Measurements from ENCODE around the gene LAGE3.

Gene LAGE3

DNA sequence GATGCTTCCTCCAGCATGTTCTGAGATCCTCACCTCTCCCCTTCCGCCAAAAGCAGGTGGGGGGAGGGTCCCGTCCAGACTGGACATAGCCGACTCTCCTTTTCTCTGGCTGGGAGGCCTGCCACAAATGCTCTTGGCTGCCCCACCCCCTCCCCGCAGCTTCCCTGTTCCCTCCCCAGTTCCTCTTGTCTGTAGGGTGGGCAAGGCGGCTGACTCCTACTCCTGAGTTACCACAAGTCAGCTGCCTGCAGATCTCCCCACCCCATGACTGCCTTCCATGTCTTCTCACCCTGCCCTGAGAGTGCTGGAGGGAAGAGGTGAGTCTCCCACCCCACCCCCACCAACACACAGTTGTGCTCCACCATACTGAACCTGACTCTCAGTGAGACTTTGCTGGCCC lies 47.7 kb downstream of the LAGE3 start:
- DNase-seq: no peak

DNA sequence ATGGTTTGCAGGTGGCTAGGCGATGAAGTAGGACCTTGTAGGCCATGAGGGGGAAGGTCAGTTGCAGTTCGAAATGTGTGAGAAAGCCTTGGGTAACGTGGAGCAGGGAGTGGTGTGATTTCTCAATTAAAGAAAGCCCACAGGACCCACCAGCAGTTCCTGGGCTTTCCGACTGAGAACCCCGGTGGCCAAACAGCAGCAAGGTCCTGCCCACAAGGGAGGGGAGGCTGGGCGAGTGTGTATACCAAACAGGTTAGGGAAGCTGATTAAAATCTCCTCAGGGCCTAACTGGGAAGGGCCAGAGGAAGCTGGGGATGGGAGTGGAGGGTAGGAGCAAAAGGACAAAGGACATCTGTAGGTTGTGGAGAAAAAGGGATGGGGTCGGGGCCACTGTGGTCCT lies 48.2 kb downstream of the LAGE3 start:
- no peak for DNase-seq

DNA sequence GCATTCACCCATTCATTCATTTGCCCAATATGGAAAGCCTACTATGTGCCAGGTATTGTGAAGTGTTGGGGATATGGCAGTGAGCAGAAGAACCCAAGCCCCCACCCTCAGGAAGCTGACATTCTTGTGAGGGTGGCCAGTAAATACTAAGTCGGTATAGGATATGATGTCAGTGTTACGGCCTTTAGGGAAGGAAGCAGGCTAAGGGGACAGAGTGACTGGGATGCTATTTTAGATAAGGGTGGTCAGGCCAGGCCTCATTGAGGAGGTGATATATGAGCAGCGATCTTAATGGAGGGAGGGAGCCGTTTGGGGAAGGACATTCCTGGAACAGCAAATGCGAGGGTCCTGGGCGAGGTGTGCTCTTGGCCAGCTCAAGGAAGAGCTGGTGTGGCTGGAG lies 48.6 kb downstream of the LAGE3 start:
- no peak for DNase-seq

DNA sequence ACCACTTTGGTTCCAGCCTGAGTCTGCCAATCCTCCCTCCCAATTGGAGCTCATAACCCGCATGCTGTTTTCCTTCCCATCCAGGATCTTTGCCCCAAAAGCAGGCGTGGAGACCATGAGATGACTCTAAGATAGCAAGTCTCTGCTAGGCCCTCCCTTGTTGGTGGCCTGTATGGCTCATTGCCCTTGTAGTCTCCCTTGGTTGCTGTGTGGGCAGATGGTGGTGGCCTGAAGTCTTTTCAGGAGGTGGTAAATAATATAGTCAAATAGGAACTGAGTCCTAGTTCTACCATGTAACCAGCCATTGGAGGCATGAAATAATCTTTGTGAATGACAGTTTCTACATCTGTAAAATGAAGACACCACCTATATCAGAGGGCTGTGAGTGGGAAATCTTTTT lies 49.4 kb downstream of the LAGE3 start:
- DNase-seq: no peak

GRCh38 chrX:154428176-154429171 lies 50.6 kb downstream of the LAGE3 start, which contains the start of gene ATP6AP1:
TSS of gene ATP6AP1 (plus strand) at chrX:154428677. CDS start at chrX:154428693, 16 bp downstream.
- DNase-seq: peak; percentile 82
